Measurements from ENCODE around the gene HECTD3.

HECTD3 gene

GRCh38 chr1:45032837-45033236, 21.7 kb upstream of the HECTD3 start:
- TF ChIP-seq GATA3 (IDR thresholded peaks at IDR 0.05; ENCODE audit: low read depth, low read length) = no peak
- no peak for TF ChIP-seq GATA2 (IDR thresholded peaks at IDR 0.05; ENCODE audit: low read depth, low read length)

- TF ChIP-seq GATA2 (IDR thresholded peaks at IDR 0.05; ENCODE audit: low read depth, low read length) (no peak), GATA3 (IDR thresholded peaks at IDR 0.05; ENCODE audit: low read depth, low read length) (no peak)
Measured at GRCh38 chr1:45026446-45026845, 15.3 kb upstream of the HECTD3 start.

- no peak for TF ChIP-seq GATA2 (IDR thresholded peaks at IDR 0.05; ENCODE audit: low read depth, low read length)
- TF ChIP-seq GATA3 (IDR thresholded peaks at IDR 0.05; ENCODE audit: low read depth, low read length) = no peak
Measured at GRCh38 chr1:45023663-45024062, 12.5 kb upstream of the HECTD3 start.

- TF ChIP-seq GATA2 (IDR thresholded peaks at IDR 0.05; ENCODE audit: low read depth, low read length) = no peak
- no peak for TF ChIP-seq GATA3 (IDR thresholded peaks at IDR 0.05; ENCODE audit: low read depth, low read length)
Measured at GRCh38 chr1:45018599-45019230, 7.6 kb upstream of the HECTD3 start.

- TF ChIP-seq GATA3 (IDR thresholded peaks at IDR 0.05; ENCODE audit: low read depth, low read length) = no peak
- TF ChIP-seq GATA2 (IDR thresholded peaks at IDR 0.05; ENCODE audit: low read depth, low read length) = no peak
Measured at GRCh38 chr1:45016767-45017166, 5.6 kb upstream of the HECTD3 start.

GRCh38 chr1:45016090-45016697, 5.1 kb upstream of the HECTD3 start:
- TF ChIP-seq GATA3 (IDR thresholded peaks at IDR 0.05; ENCODE audit: low read depth, low read length) = no peak
- no peak for TF ChIP-seq GATA2 (IDR thresholded peaks at IDR 0.05; ENCODE audit: low read depth, low read length)

GRCh38 chr1:45015683-45016082, 4.6 kb upstream of the HECTD3 start:
- no peak for TF ChIP-seq GATA2 (IDR thresholded peaks at IDR 0.05; ENCODE audit: low read depth, low read length)

GRCh38 chr1:45014321-45015028, 3.4 kb upstream of the HECTD3 start:
- no peak for TF ChIP-seq GATA3 (IDR thresholded peaks at IDR 0.05; ENCODE audit: low read depth, low read length)
- no peak for TF ChIP-seq GATA2 (IDR thresholded peaks at IDR 0.05; ENCODE audit: low read depth, low read length)

GRCh38 chr1:45013551-45014209, 2.6 kb upstream of the HECTD3 start:
- no peak for TF ChIP-seq GATA3 (IDR thresholded peaks at IDR 0.05; ENCODE audit: low read depth, low read length)

GRCh38 chr1:45012639-45013278, 1.6 kb upstream of the HECTD3 start:
- TF ChIP-seq GATA3 (IDR thresholded peaks at IDR 0.05; ENCODE audit: low read depth, low read length) = no peak
- TF ChIP-seq GATA2 (IDR thresholded peaks at IDR 0.05; ENCODE audit: low read depth, low read length) = no peak

- TF ChIP-seq GATA2 (IDR thresholded peaks at IDR 0.05; ENCODE audit: low read depth, low read length) (no peak), GATA3 (IDR thresholded peaks at IDR 0.05; ENCODE audit: low read depth, low read length) (no peak)
Measured at GRCh38 chr1:45011837-45012638, 914 bp upstream of the HECTD3 start, which contains the start of gene UROD. Gene UROD (plus strand): TSS chr1:45012254. CDS start chr1:45012266, 12 bp downstream.

- TF ChIP-seq GATA3 (IDR thresholded peaks at IDR 0.05; ENCODE audit: low read depth, low read length) = no peak
- TF ChIP-seq GATA2 (IDR thresholded peaks at IDR 0.05; ENCODE audit: low read depth, low read length) = no peak
Measured at GRCh38 chr1:45009956-45010854, 919 bp downstream of the HECTD3 start.
